ENCODE measurements around the gene PAK4. TPM values are rescaled to one million over a fixed set of nuclear protein-coding genes. Genes with fewer than 3 reads are reported as not detected.
"Not testable (repeated sequence)": the region's sequence is repeated elsewhere in the genome, so short reads cannot be mapped to it uniquely, and the experiment has no call there.

PAK4 gene
- total RNA-seq, 2 donors from 2014 or later = 63.9 to 68.1 TPM

DNA sequence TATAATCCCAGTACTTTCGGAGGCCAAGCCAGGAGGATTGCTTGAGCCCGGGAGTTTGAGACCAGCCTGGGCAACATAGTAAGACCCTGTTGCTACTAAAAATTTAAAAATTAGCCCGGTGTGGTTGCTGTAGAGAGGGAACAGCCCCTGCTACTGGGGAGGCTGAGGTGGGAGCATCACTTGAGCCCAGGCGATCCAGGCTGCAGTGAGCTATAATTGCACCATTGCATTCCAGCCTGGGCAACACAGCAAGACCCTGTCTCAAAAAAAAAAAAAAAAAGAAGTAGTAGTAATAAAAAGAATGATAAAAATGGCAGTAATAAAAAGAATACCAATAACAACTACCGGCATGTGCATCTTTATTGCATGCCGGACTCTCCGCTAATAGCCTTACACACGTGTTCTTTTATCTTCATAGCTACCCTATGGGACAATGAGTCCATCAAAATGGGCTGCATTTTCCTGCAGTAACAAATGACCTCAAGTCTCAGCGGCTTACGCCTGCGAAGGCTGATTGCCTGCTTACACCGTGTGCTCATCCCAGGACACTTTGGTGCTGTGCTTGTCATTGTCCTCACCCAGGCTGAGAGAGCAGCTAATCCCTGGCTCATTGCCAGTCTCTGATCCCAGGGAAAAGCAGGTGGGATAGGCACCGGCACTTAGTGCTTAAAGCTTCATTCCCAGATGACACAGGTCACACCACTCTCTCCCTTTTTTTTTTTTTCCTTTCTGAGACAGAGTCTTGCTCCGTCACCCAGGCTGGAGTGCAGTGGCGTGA is 92.8 kb downstream of the PAK4 start:
- 81 to 87% methylated on average over 12 to 15 of the region's 15 CpGs for WGBS, 2 experiments (ENCODE audit: insufficient coverage in 1 of 2, insufficient read length in 1 of 2)
- TF ChIP-seq, protein P1, sequence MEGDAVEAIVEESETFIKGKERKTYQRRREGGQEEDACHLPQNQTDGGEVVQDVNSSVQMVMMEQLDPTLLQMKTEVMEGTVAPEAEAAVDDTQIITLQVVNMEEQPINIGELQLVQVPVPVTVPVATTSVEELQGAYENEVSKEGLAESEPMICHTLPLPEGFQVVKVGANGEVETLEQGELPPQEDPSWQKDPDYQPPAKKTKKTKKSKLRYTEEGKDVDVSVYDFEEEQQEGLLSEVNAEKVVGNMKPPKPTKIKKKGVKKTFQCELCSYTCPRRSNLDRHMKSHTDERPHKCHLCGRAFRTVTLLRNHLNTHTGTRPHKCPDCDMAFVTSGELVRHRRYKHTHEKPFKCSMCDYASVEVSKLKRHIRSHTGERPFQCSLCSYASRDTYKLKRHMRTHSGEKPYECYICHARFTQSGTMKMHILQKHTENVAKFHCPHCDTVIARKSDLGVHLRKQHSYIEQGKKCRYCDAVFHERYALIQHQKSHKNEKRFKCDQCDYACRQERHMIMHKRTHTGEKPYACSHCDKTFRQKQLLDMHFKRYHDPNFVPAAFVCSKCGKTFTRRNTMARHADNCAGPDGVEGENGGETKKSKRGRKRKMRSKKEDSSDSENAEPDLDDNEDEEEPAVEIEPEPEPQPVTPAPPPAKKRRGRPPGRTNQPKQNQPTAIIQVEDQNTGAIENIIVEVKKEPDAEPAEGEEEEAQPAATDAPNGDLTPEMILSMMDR (conservative IDR thresholded peaks at IDR 0.05) = no peak
- H3K27ac Mint-ChIP-seq = no peak overlapping the region

DNA sequence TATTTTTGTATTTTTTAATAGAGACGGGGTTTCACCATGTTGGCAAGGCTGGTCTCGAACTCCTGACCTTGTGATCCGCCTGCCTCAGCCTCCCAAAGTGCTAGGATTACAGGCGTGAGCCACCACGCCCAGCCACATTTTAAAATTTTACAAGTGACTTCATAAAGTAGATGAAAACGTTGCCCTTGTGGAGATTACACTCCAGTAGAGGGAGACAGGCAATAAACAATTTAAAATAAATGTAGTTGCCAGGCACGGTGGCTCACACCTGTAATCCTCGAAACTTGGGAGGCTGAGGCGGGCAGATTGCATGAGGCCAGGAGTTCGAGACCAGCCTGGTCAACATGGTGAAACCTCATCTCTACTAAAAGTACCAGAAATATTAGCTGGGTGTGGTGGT is 93.5 kb downstream of the PAK4 start:
- H3K4me1 ChIP-seq (ENCODE audit: control insufficient read depth, insufficient read depth, low read length); H3K4me3 ChIP-seq (ENCODE audit: low read length); DNase-seq; H3K9me3 ChIP-seq (ENCODE audit: control insufficient read depth, low read length); H3K27me3 ChIP-seq (ENCODE audit: control insufficient read depth, insufficient read depth, low read length, poor library complexity, severe bottlenecking); H3K27ac ChIP-seq (ENCODE audit: low read depth, low read length); H3K36me3 Mint-ChIP-seq (ENCODE audit: low read depth); H3K9ac ChIP-seq (ENCODE audit: extremely low read depth, low read length, poor library complexity, severe bottlenecking); H3K36me3 ChIP-seq (ENCODE audit: control insufficient read depth, insufficient read depth, low read length); H3K27ac Mint-ChIP-seq; H3K4me1 Mint-ChIP-seq; H3K4me3 Mint-ChIP-seq: not testable (repeated sequence)
- Mint-ChIP-seq H3K9me3 (peaks cover 12% of the 10 kb centered on the region), H3K27me3 (ENCODE audit: insufficient read depth) (peaks cover 46% of the 10 kb centered on the region)
- 70 to 72% methylated on average over 9 to 10 of the region's 10 CpGs for WGBS, 2 experiments (ENCODE audit: insufficient coverage in 1 of 2, insufficient read length in 1 of 2)

More for the DNA sequence above, 92.8 kb downstream of the PAK4 start:
- Histone ChIP-seq H3K9me3 (ENCODE audit: control insufficient read depth, low read length) (peaks cover 5% of the 10 kb centered on the region), H3K27me3 (ENCODE audit: control insufficient read depth, insufficient read depth, low read length, poor library complexity, severe bottlenecking) (peaks cover 8% of the 10 kb centered on the region), H3K9ac (ENCODE audit: extremely low read depth, low read length, poor library complexity, severe bottlenecking) (no peak overlapping the region), H3K4me1 (ENCODE audit: control insufficient read depth, insufficient read depth, low read length) (no peaks in the 10 kb centered on the region), H3K4me3 (ENCODE audit: low read length) (no peak overlapping the region), H3K27ac (ENCODE audit: low read depth, low read length) (no peak overlapping the region), H3K36me3 (ENCODE audit: control insufficient read depth, insufficient read depth, low read length) (no peaks in the 10 kb centered on the region)
- no peaks in the 10 kb centered on the region for H3K36me3 Mint-ChIP-seq (ENCODE audit: low read depth)
- H3K4me3 Mint-ChIP-seq = no peak overlapping the region
- H3K4me1 Mint-ChIP-seq = no peaks in the 10 kb centered on the region
- peaks cover 12% of the 10 kb centered on the region for H3K9me3 Mint-ChIP-seq
- DNase-seq = no peak
- peaks cover 46% of the 10 kb centered on the region for H3K27me3 Mint-ChIP-seq (ENCODE audit: insufficient read depth)

GRCh38 chr19:39223703-39224279 is 98.2 kb downstream of the PAK4 start:
- Mint-ChIP-seq H3K27ac (no peak overlapping the region), H3K27me3 (ENCODE audit: insufficient read depth) (peaks cover 53% of the 10 kb centered on the region)

More at GRCh38 chr19:39223703-39224279, 98.2 kb downstream of the PAK4 start:
- Mint-ChIP-seq H3K4me1 (no peaks in the 10 kb centered on the region), H3K4me3 (no peak overlapping the region), H3K36me3 (ENCODE audit: low read depth) (no peaks in the 10 kb centered on the region), H3K9me3 (no peaks in the 10 kb centered on the region)
- peaks cover 14% of the 10 kb centered on the region for H3K27me3 ChIP-seq (ENCODE audit: control insufficient read depth, insufficient read depth, low read length, poor library complexity, severe bottlenecking)
- peak; percentile 87 for DNase-seq
- TF ChIP-seq, protein P1 (conservative IDR thresholded peaks at IDR 0.05) = no peak
- no peak overlapping the region for H3K27ac ChIP-seq (ENCODE audit: low read depth, low read length)
- WGBS, 2 experiments (ENCODE audit: insufficient coverage in 1 of 2, insufficient read length in 1 of 2) = 9 to 34% methylated on average over 2 to 4 of the region's 4 CpGs
- no peaks in the 10 kb centered on the region for H3K36me3 ChIP-seq (ENCODE audit: control insufficient read depth, insufficient read depth, low read length)
- H3K4me1 ChIP-seq (ENCODE audit: control insufficient read depth, insufficient read depth, low read length) = no peaks in the 10 kb centered on the region
- no peak overlapping the region for H3K4me3 ChIP-seq (ENCODE audit: low read length)
- no peak overlapping the region for H3K9ac ChIP-seq (ENCODE audit: extremely low read depth, low read length, poor library complexity, severe bottlenecking)
- H3K9me3 ChIP-seq (ENCODE audit: control insufficient read depth, low read length) = no peaks in the 10 kb centered on the region
